Activated CD8-positive, alpha-beta T cell treated with anti-CD3 and anti-CD28 coated beads for 36 hours (primary cell): Measurements from ENCODE around the gene TBL1Y. TPM values are rescaled to one million over a fixed set of nuclear protein-coding genes. Genes with fewer than 3 reads are reported as not detected.

ENCODE experiments used
- ATAC-seq: fragments of 200-7000 bp; cut with Tn5 transposase; one replicate; pipeline ENCODE4 v1.10.0; 2021; ENCODE audit warnings: mild to moderate bottlenecking, moderate library complexity
- CTCF ChIA-PET: fragments of 350-600 bp; sonication (Branson Sonifier 250); formaldehyde crosslinking; loops from one replicate; lab custom pipeline; 2021; ENCODE audit warnings: antibody characterized with exemption; lab: Charles Lee
- POLR2A ChIA-PET: fragments of 350-600 bp; sonication (Branson Sonifier 250); formaldehyde crosslinking; loops from one replicate; lab custom pipeline; 2021; ENCODE audit warnings: antibody characterized with exemption; lab: Charles Lee
- DNase-seq: peaks from one replicate; pipeline ENCODE4 v3.0.0-alpha.2; 2020
- H3K27ac Mint-ChIP-seq: one replicate; pipeline ENCODE4 v1.8.0; 2021; ENCODE audit warnings: mild to moderate bottlenecking, mixed read lengths
- H3K27me3 Mint-ChIP-seq: one replicate; pipeline ENCODE4 v1.8.0; 2021; ENCODE audit warnings: mixed read lengths
- H3K36me3 Mint-ChIP-seq: one replicate; pipeline ENCODE4 v1.8.0; 2021; ENCODE audit warnings: low read depth, mixed read lengths
- H3K4me1 Mint-ChIP-seq: one replicate; pipeline ENCODE4 v1.8.0; 2021; ENCODE audit warnings: low read depth, mixed read lengths
- H3K4me3 Mint-ChIP-seq: one replicate; pipeline ENCODE4 v1.8.0; 2021; ENCODE audit warnings: mild to moderate bottlenecking, moderate library complexity, mixed read lengths
- H3K9me3 Mint-ChIP-seq: one replicate; pipeline ENCODE4 v1.8.0; 2021; ENCODE audit warnings: mixed read lengths
- CTCF ChIP-seq: fragments of 200-600 bp; IDR thresholded peaks from one replicate; pipeline ENCODE4 v1.8.0; 2022; ENCODE audit warnings: antibody characterized with exemption, mild to moderate bottlenecking
- intact Hi-C: fragments of 100-400 bp; cut with micrococcal nuclease; formaldehyde crosslinking; loops from one replicate; pipeline ENCODE4 v1.10.0; 2022
- total RNA-seq, 2 experiments: library from RNA; stranded (reverse); gene quantifications; one replicate each; pipeline ENCODE4 v1.2.3, GENCODE V29; 2021

The TBL1Y gene
- total RNA-seq, 2 experiments from 2014 or later, result 0.11 TPM; not detected in 1

GRCh38 chrY:6909118-6909521 lies 1.4 kb upstream of the TBL1Y start:
- ChIA-PET POLR2A (interaction anchor here (1.1 kb wide), 1 partner anchor 12 kb away, joined by 3 read pairs; no protein-coding TSS in a partner anchor), CTCF (no interaction called here)
- H3K4me1 Mint-ChIP-seq, result peaks cover 6% of the 10 kb centered on the region
- H3K27ac Mint-ChIP-seq, result no peak overlapping the region
- peaks cover 24% of the 10 kb centered on the region for H3K27me3 Mint-ChIP-seq
- DNase-seq (no peak), ATAC-seq (no peak)
- H3K36me3 Mint-ChIP-seq, result no peaks in the 10 kb centered on the region
- no peak overlapping the region for H3K4me3 Mint-ChIP-seq
- no peaks in the 10 kb centered on the region for H3K9me3 Mint-ChIP-seq
- intact Hi-C loops, result no loop called here
- no peak for TF ChIP-seq CTCF

- no peak for ATAC-seq
- H3K4me1 Mint-ChIP-seq, result peaks cover 6% of the 10 kb centered on the region
- H3K4me3 Mint-ChIP-seq, result peak overlapping the region; percentile 11
- peaks cover 24% of the 10 kb centered on the region for H3K27me3 Mint-ChIP-seq
- no peak overlapping the region for H3K27ac Mint-ChIP-seq
- CTCF ChIA-PET, result no interaction called here
- no peaks in the 10 kb centered on the region for H3K9me3 Mint-ChIP-seq
- no peak for DNase-seq
- intact Hi-C loops, result no loop called here
- H3K36me3 Mint-ChIP-seq, result no peaks in the 10 kb centered on the region
- POLR2A ChIA-PET, result interaction anchor here (1.1 kb wide), 1 partner anchor 11 kb away, joined by 3 read pairs; no protein-coding TSS in a partner anchor
- TF ChIP-seq CTCF, result no peak
Observed at GRCh38 chrY:6909856-6910255, 641 bp upstream of the TBL1Y start.

- no peak for TF ChIP-seq CTCF
- no peak for DNase-seq
- ChIA-PET POLR2A (no interaction called here), CTCF (no interaction called here)
- peak within 1 kb of the TSS; percentile 32 for H3K4me3 Mint-ChIP-seq
- H3K9me3 Mint-ChIP-seq, result no peaks in the 10 kb centered on the region
- H3K4me1 Mint-ChIP-seq, result peaks cover 6% of the 10 kb centered on the region
- intact Hi-C loops, result no loop called here
- peaks cover 24% of the 10 kb centered on the region for H3K27me3 Mint-ChIP-seq
- ATAC-seq, result no peak
- H3K36me3 Mint-ChIP-seq, result no peaks in the 10 kb centered on the region
- H3K27ac Mint-ChIP-seq, result no peak within 1 kb of the TSS
Observed at GRCh38 chrY:6911253-6911881, 870 bp downstream of the TBL1Y start, which contains the start of gene AMELY. Gene AMELY, minus strand, starts transcription at chrY:6911752. Its CDS starts 39,144 bp downstream, at chrY:6872608.

- no peak overlapping the region for H3K27ac Mint-ChIP-seq
- TF ChIP-seq CTCF, result no peak
- no peaks in the 10 kb centered on the region for H3K36me3 Mint-ChIP-seq
- intact Hi-C loops, result no loop called here
- H3K4me3 Mint-ChIP-seq, result no peak overlapping the region
- ATAC-seq (no peak), DNase-seq (no peak)
- ChIA-PET CTCF (no interaction called here), POLR2A (no interaction called here)
- no peaks in the 10 kb centered on the region for H3K9me3 Mint-ChIP-seq
- H3K27me3 Mint-ChIP-seq, result peaks cover 24% of the 10 kb centered on the region
- peaks cover 6% of the 10 kb centered on the region for H3K4me1 Mint-ChIP-seq
Observed at GRCh38 chrY:6913362-6913761, 2.9 kb downstream of the TBL1Y start.

- no peaks in the 10 kb centered on the region for H3K4me1 Mint-ChIP-seq
- CTCF ChIA-PET, result no interaction called here
- POLR2A ChIA-PET, result interaction anchor here (0.8 kb wide), 1 partner anchor 12 kb away, joined by 3 read pairs; no protein-coding TSS in a partner anchor
Observed at GRCh38 chrY:6921061-6921460, 10.6 kb downstream of the TBL1Y start.

More at GRCh38 chrY:6921061-6921460, 10.6 kb downstream of the TBL1Y start:
- no peaks in the 10 kb centered on the region for H3K36me3 Mint-ChIP-seq
- ATAC-seq (no peak), DNase-seq (no peak)
- H3K27ac Mint-ChIP-seq, result no peak overlapping the region
- H3K27me3 Mint-ChIP-seq, result no peaks in the 10 kb centered on the region
- peaks cover 4% of the 10 kb centered on the region for H3K9me3 Mint-ChIP-seq
- H3K4me3 Mint-ChIP-seq, result no peak overlapping the region
- TF ChIP-seq CTCF, result no peak
- intact Hi-C loops, result no loop called here
